Gastroesophageal sphincter (tissue), 4 donors: ENCODE measurements around the gene IL23R. TPM values are rescaled to one million over a fixed set of nuclear protein-coding genes. Genes with fewer than 3 reads are reported as not detected.

ENCODE experiments used
- ATAC-seq: fragments of 150-250 bp; one replicate; pipeline ENCODE4 v1.9.1; 2016; ENCODE audit warnings: mild to moderate bottlenecking, moderate library complexity
- H3K27ac ChIP-seq, 4 donors: fragments of 200-600 bp; sonication (generic) in 3 of 4; 1 replicate in 3 of 4; 2 replicates in 1 of 4; pipeline ENCODE4 v1.5.1; 2016 to 2019
- H3K27me3 ChIP-seq: fragments of 200-600 bp; sonication (generic); one replicate; pipeline ENCODE4 v1.5.1; 2019
- H3K36me3 ChIP-seq, 2 donors: fragments of 200-600 bp; sonication (generic); one replicate each; pipeline ENCODE4 v1.5.1; 2019; ENCODE audit warnings: control low read depth in 1 of 2
- H3K4me1 ChIP-seq, 3 donors: fragments of 200-600 bp; sonication (generic); 1 replicate in 2 of 3; 2 replicates in 1 of 3; pipeline ENCODE4 v1.5.1; 2016 to 2019; ENCODE audit warnings: control low read depth in 2 of 3
- H3K4me3 ChIP-seq, 2 donors: fragments of 200-600 bp; sonication (generic); one replicate each; pipeline ENCODE4 v1.5.1; 2019; ENCODE audit warnings: mild to moderate bottlenecking in 1 of 2, moderate library complexity in 1 of 2
- H3K9me3 ChIP-seq, 3 donors: fragments of 200-600 bp; sonication (generic); one replicate each; pipeline ENCODE4 v1.5.1; 2017 to 2019; ENCODE audit warnings: control low read depth in 2 of 3
- CTCF ChIP-seq, 4 experiments: fragments of 200-600 bp in 2 of 4; fragments of 450-650 bp in 2 of 4; sonication (generic) in 1 of 4; IDR thresholded peaks; one replicate each; pipeline ENCODE4 v1.5.1; 2017 to 2019; ENCODE audit warnings: antibody characterized with exemption in 4 of 4, mild to moderate bottlenecking in 2 of 4, moderate library complexity in 2 of 4
- EP300 ChIP-seq: sonication (generic); formaldehyde crosslinking; IDR thresholded peaks from one replicate; pipeline ENCODE4 v1.6.1; 2017; ENCODE audit warnings: antibody characterized with exemption, mild to moderate bottlenecking
- POLR2A ChIP-seq, 2 donors: fragments of 450-650 bp; IDR thresholded peaks; one replicate each; pipeline ENCODE4 v1.6.1; 2017; ENCODE audit warnings: antibody characterized with exemption in 2 of 2, mild to moderate bottlenecking in 2 of 2, moderate library complexity in 1 of 2
- POLR2AphosphoS5 ChIP-seq: sonication (generic); formaldehyde crosslinking; IDR thresholded peaks from one replicate; pipeline ENCODE4 v1.6.1; 2017; ENCODE audit warnings: antibody characterized with exemption
- WGBS, 2 donors: methylation state at CpG; one replicate each; pipeline ENCODE4 v1.1.5; 2018; ENCODE audit warnings: low coverage in 1 of 2; 5-methylcytosine and 5-hydroxymethylcytosine counted together
- total RNA-seq, 4 donors: library from RNA; depleted of rRNA; stranded (reverse); fragments of >200 nt; gene quantifications; one replicate each; pipeline ENCODE4 v1.1.0, GENCODE V29; 2016

Gene IL23R
- not detected for total RNA-seq

GRCh38 chr1:67166196-67166595, at the start of gene IL23R:
Gene IL23R, plus strand, starts transcription at chr1:67166454. Its CDS starts 1,667 bp downstream, at chr1:67168121.
- ATAC-seq, result no peak
- Histone ChIP-seq H3K9me3 (no peaks in the 10 kb centered on the region), H3K4me3 (no peak within 1 kb of the TSS), H3K27me3 (no peaks in the 10 kb centered on the region), H3K27ac (no peak within 1 kb of the TSS), H3K36me3 (no peaks in the 10 kb centered on the region), H3K4me1 (no peaks in the 10 kb centered on the region)
- no peak for TF ChIP-seq EP300
- TF ChIP-seq POLR2AphosphoS5, result no peak
- no peak for TF ChIP-seq POLR2A (IDR thresholded peaks at IDR 0.05)
- no peak for TF ChIP-seq CTCF (IDR thresholded peaks at IDR 0.05)
- 53 to 68% methylated on average over 4 of the region's 4 CpGs for WGBS, 2 donors

GRCh38 chr1:67118191-67118590, 48.1 kb upstream of the IL23R start:
- H3K36me3 ChIP-seq, result no peaks in the 10 kb centered on the region
- no peak overlapping the region for H3K4me3 ChIP-seq
- TF ChIP-seq EP300, result no peak
- TF ChIP-seq POLR2A (IDR thresholded peaks at IDR 0.05), result no peak
- TF ChIP-seq CTCF (IDR thresholded peaks at IDR 0.05), result no peak
- no peak for TF ChIP-seq POLR2AphosphoS5
- H3K4me1 ChIP-seq, result no peaks in the 10 kb centered on the region
- ATAC-seq, result no peak
- peaks cover 0 to 25% (median 0%) of the 10 kb centered on the region in 3 donors for H3K9me3 ChIP-seq
- H3K27ac ChIP-seq, result no peak overlapping the region
- H3K27me3 ChIP-seq, result no peaks in the 10 kb centered on the region

GRCh38 chr1:67118646-67119045, 47.6 kb upstream of the IL23R start:
- TF ChIP-seq CTCF (IDR thresholded peaks at IDR 0.05) (no peak), EP300 (no peak), POLR2AphosphoS5 (no peak), POLR2A (IDR thresholded peaks at IDR 0.05) (no peak)
- H3K27me3 ChIP-seq, result no peaks in the 10 kb centered on the region
- no peak overlapping the region for H3K4me3 ChIP-seq
- peaks cover 0 to 21% (median 0%) of the 10 kb centered on the region in 3 donors for H3K9me3 ChIP-seq
- ATAC-seq, result no peak
- H3K27ac ChIP-seq, result no peak overlapping the region
- no peaks in the 10 kb centered on the region for H3K4me1 ChIP-seq
- no peaks in the 10 kb centered on the region for H3K36me3 ChIP-seq
- 25 to 50% methylated on average over 2 of the region's 3 CpGs for WGBS, 2 donors

GRCh38 chr1:67120855-67121619, 45.2 kb upstream of the IL23R start:
- 75 to 88% methylated on average over 4 of the region's 4 CpGs for WGBS, 2 donors
- Histone ChIP-seq H3K4me1 (no peaks in the 10 kb centered on the region), H3K27ac (no peak overlapping the region), H3K36me3 (no peaks in the 10 kb centered on the region), H3K4me3 (no peak overlapping the region), H3K9me3 (peaks cover 0 to 14% (median 0%) of the 10 kb centered on the region in 3 donors), H3K27me3 (no peaks in the 10 kb centered on the region)
- no peak for ATAC-seq
- TF ChIP-seq POLR2AphosphoS5 (no peak), CTCF (IDR thresholded peaks at IDR 0.05) (no peak), EP300 (no peak), POLR2A (IDR thresholded peaks at IDR 0.05) (no peak)

- H3K9me3 ChIP-seq, result peaks cover 0 to 14% (median 0%) of the 10 kb centered on the region in 3 donors
- no peak overlapping the region for H3K4me3 ChIP-seq
- no peaks in the 10 kb centered on the region for H3K36me3 ChIP-seq
- TF ChIP-seq POLR2AphosphoS5 (no peak), EP300 (no peak), POLR2A (IDR thresholded peaks at IDR 0.05) (no peak), CTCF (IDR thresholded peaks at IDR 0.05) (no peak)
- no peak for ATAC-seq
- WGBS, 2 donors, result 77% methylated on average over 4 of the region's 4 CpGs; no CpG with 5 or more reads in 1 of the 2 donors
- H3K4me1 ChIP-seq, result no peaks in the 10 kb centered on the region
- no peaks in the 10 kb centered on the region for H3K27me3 ChIP-seq
- H3K27ac ChIP-seq, result no peak overlapping the region
These were observed 41.8 kb upstream of the IL23R start for GRCh38 chr1:67124455-67124854.
